H7 (cell line): ENCODE results near the gene UBA3. TPM values are rescaled to one million over a fixed set of nuclear protein-coding genes. Genes with fewer than 3 reads are reported as not detected.

Experiments
- DNase-seq: peaks from one replicate; pipeline ENCODE4 v3.0.0; 2012
- H3K27me3 ChIP-seq: 2 replicates; pipeline ENCODE4 v1.6.0; 2011; ENCODE audit warnings: mild to moderate bottlenecking, low read length; ENCODE audit not compliant: control insufficient read depth, insufficient read depth
- H3K36me3 ChIP-seq: replicated peaks from 2 replicates; pipeline ENCODE4 v1.5.1; 2011; ENCODE audit warnings: low read length; ENCODE audit not compliant: control insufficient read depth, insufficient read depth
- H3K4me3 ChIP-seq: 2 replicates; pipeline ENCODE4 v1.5.1; 2011; ENCODE audit warnings: low read depth, mild to moderate bottlenecking, control low read depth, low read length, moderate library complexity; ENCODE audit not compliant: insufficient read depth
- total RNA-seq: library from RNA; depleted of rRNA; stranded (reverse); fragments of >200 nt; shearing (Covaris generic); gene quantifications from 2 replicates; pipeline ENCODE4 v1.2.3, GENCODE V29; 2014

UBA3 gene
- total RNA-seq, 1 experiment from 2014 or later, result 81.2 TPM

DNA sequence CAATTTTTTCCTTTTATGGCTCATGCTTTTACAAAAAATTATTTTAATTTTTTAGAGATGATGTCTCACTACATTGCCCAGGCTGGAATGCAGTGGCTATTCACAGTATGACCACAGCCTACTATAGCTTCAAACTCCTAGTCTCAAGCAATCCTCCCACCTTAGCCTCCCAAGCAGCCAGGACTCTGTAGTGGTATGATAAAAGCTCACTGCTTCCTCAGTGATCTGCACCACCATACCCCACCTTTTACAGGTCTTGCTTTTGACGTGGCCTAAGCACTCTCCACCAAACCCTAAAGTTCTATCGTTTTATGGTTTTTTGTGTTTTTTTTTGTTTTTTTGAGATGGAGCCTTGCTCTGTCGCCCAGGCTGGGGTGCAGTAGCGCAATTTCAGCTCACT is 14.0 kb downstream of the UBA3 start:
- Histone ChIP-seq H3K4me3 (no peak overlapping the region), H3K27me3 (no peaks in the 10 kb centered on the region), H3K36me3 (peaks cover 5% of the 10 kb centered on the region)
- DNase-seq, result no peak

GRCh38 chr3:69065318-69065964 is 14.7 kb downstream of the UBA3 start:
- Histone ChIP-seq H3K27me3 (no peaks in the 10 kb centered on the region), H3K36me3 (peaks cover 11% of the 10 kb centered on the region), H3K4me3 (no peak overlapping the region)
- DNase-seq, result no peak

DNA sequence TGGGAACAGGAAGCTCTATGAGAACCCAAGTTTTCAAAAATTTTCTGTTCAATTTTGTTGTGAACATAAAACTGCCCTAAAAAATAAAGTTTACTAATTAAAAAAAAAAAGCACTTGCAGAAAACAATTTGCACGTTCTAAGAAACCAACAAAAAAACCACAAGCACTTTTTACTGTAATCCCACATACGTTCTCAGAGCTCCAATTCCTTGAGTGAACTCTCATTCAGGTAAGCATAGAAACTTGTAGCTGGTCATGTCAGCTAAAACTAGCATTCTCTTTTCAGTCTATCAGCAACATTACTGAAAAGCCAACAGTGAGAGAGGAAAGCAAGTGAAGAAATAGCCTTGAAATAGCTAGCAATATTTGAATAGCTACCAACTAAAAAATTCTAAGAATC is 16.5 kb downstream of the UBA3 start:
- no peak overlapping the region for H3K4me3 ChIP-seq
- no peaks in the 10 kb centered on the region for H3K27me3 ChIP-seq
- peaks cover 15% of the 10 kb centered on the region for H3K36me3 ChIP-seq
- no peak for DNase-seq

GRCh38 chr3:69059688-69060087 is 20.5 kb downstream of the UBA3 start:
- no peaks in the 10 kb centered on the region for H3K27me3 ChIP-seq
- peaks cover 23% of the 10 kb centered on the region for H3K36me3 ChIP-seq

DNA sequence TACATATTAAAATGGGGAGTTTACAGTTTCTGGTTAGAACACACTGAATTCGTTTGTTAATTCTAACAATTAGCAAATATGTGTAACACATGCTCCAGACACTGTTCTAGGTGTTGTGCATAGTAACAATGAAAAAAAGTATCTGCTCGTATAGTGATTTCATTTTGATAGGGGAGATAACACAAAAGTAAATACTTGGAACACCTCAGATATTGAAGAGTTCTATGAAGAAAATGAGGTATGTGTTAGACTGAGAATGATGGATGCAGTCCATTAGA is 21.3 kb downstream of the UBA3 start:
- no peak for DNase-seq
- Histone ChIP-seq H3K4me3 (no peak overlapping the region), H3K27me3 (no peaks in the 10 kb centered on the region), H3K36me3 (peaks cover 23% of the 10 kb centered on the region)

More at GRCh38 chr3:69059688-69060087, 20.5 kb downstream of the UBA3 start:
- H3K4me3 ChIP-seq, result no peak overlapping the region
- DNase-seq, result no peak

- no peak for DNase-seq
- Histone ChIP-seq H3K36me3 (peaks cover 23% of the 10 kb centered on the region), H3K27me3 (no peaks in the 10 kb centered on the region), H3K4me3 (no peak overlapping the region)
Observed at GRCh38 chr3:69058180-69058946, 21.8 kb downstream of the UBA3 start.

GRCh38 chr3:69052472-69052898 is 27.7 kb downstream of the UBA3 start:
- no peak for DNase-seq
- Histone ChIP-seq H3K36me3 (peaks cover 9% of the 10 kb centered on the region), H3K27me3 (no peaks in the 10 kb centered on the region), H3K4me3 (peak overlapping the region; percentile 91)

DNA sequence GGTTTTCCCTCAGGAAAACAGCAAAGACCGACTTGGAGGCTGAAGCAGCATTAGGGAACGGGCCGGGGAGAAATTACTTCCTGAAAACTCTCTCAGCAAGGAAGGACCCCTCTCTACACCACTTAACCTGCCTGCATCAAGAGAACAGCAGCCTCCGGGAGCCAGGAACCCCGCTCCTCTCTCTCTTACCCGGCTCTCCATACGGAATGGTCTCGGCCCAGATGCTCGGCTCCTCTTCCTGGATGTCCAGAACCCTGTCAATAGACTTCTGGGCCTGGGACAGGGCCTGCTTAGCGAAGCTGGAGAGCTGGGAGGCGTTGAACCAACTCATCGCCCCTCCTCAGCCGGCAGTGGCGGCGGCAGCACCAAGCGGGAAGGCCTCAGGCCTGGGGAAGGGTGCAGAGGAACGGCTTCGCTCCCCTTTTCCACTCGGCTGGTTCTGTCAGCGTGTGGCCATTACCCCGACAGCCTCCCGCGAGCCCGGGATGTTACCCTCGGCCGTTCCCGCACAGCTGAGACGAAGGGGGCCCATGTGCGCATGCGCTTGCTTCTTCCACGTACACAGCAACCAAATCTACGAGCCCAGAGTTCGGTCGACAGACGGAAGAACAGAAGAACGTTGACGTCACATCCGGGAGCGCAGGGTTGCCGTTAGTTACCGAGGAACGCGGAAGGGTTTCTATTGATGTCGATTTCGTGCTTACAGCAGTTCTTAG is 28.3 kb downstream of the UBA3 start, which contains the start of gene TMF1:
TSS of gene TMF1 (minus strand) at position 578 of the 716 bp plus-strand sequence. CDS start at position 331, 247 bp downstream.
- H3K36me3 ChIP-seq, result peaks cover 7% of the 10 kb centered on the region
- peak within 1 kb of the TSS; percentile 91 for H3K4me3 ChIP-seq
- peak; percentile 90 for DNase-seq
- no peaks in the 10 kb centered on the region for H3K27me3 ChIP-seq

DNA sequence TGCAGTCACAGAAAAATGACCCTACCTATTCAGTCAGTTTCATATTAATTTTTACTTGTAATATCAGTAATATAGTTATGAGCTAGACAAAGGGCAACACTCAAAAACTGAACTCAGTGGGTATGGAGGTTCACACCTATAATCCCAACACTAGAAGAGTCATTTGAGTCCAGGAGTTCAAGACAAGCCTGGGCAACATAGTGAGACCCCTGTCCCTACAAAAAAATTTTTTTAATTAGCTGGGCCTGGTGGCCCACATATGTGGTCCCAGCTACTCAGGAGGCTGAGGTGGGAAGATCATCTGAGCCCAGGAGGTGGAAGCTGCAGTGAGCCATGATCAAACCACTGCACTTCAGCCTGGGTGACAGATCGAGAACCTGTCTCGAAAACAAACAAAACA is 31.2 kb downstream of the UBA3 start:
- peaks cover 2% of the 10 kb centered on the region for H3K36me3 ChIP-seq
- no peak overlapping the region for H3K4me3 ChIP-seq
- no peak for DNase-seq
- no peaks in the 10 kb centered on the region for H3K27me3 ChIP-seq

GRCh38 chr3:69044608-69045007 is 35.6 kb downstream of the UBA3 start:
- H3K27me3 ChIP-seq, result no peaks in the 10 kb centered on the region
- no peak overlapping the region for H3K4me3 ChIP-seq
- no peak for DNase-seq
- peaks cover 6% of the 10 kb centered on the region for H3K36me3 ChIP-seq

- peaks cover 10% of the 10 kb centered on the region for H3K36me3 ChIP-seq
- DNase-seq, result no peak
- H3K4me3 ChIP-seq, result no peak overlapping the region
- no peaks in the 10 kb centered on the region for H3K27me3 ChIP-seq
Observed at GRCh38 chr3:69033470-69033869, 46.7 kb downstream of the UBA3 start.

- Histone ChIP-seq H3K36me3 (peaks cover 10% of the 10 kb centered on the region), H3K27me3 (no peaks in the 10 kb centered on the region)
- DNase-seq, result no peak
Observed at GRCh38 chr3:69032737-69033136, 47.4 kb downstream of the UBA3 start.

GRCh38 chr3:69032142-69032541 is 48.0 kb downstream of the UBA3 start:
- DNase-seq, result no peak
- Histone ChIP-seq H3K36me3 (peaks cover 11% of the 10 kb centered on the region), H3K27me3 (no peaks in the 10 kb centered on the region), H3K4me3 (no peak overlapping the region)

More at GRCh38 chr3:69032737-69033136, 47.4 kb downstream of the UBA3 start:
- no peak overlapping the region for H3K4me3 ChIP-seq

DNA sequence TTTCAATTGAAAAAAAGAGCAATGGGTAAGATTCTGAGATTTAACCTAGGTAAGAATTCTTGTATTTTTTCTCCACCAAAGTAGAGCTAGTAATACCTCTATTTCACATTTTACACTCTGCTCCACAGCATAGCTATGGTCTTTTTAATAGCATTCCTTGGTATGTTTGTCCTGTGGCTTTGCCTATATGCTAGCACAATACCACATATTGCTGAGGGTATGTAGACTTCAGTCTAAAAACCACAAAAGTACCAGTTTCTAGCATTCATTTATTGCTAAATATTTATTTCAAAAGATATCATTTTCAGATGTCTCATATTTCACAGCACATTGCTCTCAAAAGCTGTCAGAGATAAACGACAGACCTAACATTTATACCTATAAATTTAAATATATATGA is 48.5 kb downstream of the UBA3 start:
- no peak for DNase-seq
- H3K4me3 ChIP-seq, result no peak overlapping the region
- H3K36me3 ChIP-seq, result peaks cover 12% of the 10 kb centered on the region
- no peaks in the 10 kb centered on the region for H3K27me3 ChIP-seq

DNA sequence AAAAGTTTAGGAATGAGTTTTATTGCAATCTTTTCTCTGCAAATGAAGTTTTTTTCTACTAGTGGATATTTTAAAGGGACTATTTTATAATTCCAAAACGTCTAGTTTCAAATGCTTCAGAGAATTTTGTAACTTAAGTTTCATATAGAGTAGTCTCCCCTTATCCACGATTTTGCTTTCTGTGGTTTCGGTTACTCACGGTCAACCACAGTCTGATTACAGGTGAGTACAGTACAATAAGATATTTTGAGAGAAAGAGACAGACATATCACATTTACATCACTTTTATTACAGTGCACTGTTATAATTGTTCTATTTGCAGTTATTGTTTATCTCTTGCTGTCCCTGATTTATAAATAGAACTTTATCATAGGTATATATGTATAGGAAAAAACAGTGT is 59.3 kb downstream of the UBA3 start:
- peaks cover 5% of the 10 kb centered on the region for H3K36me3 ChIP-seq
- H3K4me3 ChIP-seq, result no peak overlapping the region
- H3K27me3 ChIP-seq, result no peaks in the 10 kb centered on the region
- DNase-seq, result no peak
